IPS-18c (cell line): Measurements from ENCODE around the gene ANAPC1.
"Not testable (repeated sequence)": the region's sequence is repeated elsewhere in the genome, so short reads cannot be mapped to it uniquely, and the experiment has no call there.

ENCODE experiments used
- H3K4me3 ChIP-seq: 2 replicates; pipeline ENCODE4 v1.7.0; 2013; ENCODE audit warnings: low read depth, mild to moderate bottlenecking, low read length, moderate library complexity; ENCODE audit not compliant: insufficient read depth
- H3K9me3 ChIP-seq: one replicate; pipeline ENCODE4 v1.6.1; 2013; ENCODE audit warnings: mild to moderate bottlenecking, low read length, moderate library complexity; ENCODE audit not compliant: control insufficient read depth, insufficient read depth

ANAPC1 gene

DNA sequence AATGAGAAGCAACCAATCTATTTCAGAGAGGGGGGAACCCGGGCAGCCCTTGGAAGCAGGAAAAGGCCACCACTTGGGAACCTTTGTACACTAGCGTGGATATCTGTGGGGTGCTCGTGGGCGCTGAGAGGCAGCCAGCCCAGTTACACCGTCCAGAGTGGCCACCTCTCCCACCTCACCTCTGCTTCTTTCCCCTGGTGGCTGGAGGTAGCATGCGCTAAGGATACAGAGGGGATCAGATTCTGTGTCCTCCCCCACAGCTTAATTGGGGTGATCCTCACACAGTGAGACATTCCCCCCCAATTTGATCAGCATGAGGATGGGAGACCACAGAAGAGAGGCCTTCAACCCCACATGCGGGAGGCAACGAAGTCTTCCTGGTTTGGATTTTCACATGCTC, 117.7 kb downstream of the ANAPC1 start:
- not testable (repeated sequence) for H3K4me3 ChIP-seq, H3K9me3 ChIP-seq

DNA sequence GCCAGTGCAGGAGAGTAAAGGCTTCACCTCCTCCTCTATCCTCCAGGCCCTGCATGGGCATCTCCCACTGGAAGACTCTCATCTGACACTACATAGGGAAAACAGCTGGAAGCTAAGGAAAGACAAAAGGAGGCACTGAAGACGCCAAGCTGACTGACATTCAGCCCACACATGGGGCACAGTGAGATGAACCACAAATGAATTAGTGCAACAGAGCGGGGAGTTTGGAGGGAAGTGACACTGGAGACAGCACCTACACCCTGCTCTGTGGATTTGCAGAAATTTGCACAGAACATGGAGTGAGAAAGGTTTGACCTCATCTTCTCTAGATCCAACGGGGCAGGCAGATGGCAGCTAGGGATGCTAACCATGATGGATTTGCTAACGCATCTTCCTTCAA, 119.8 kb downstream of the ANAPC1 start:
- not testable (repeated sequence) for H3K9me3 ChIP-seq, H3K4me3 ChIP-seq

- H3K9me3 ChIP-seq, H3K4me3 ChIP-seq: not testable (repeated sequence)
These were observed 123.2 kb downstream of the ANAPC1 start for GRCh38 chr2:111760697-111761284.

GRCh38 chr2:111752533-111752932, 131.5 kb downstream of the ANAPC1 start:
- H3K9me3 ChIP-seq, H3K4me3 ChIP-seq: not testable (repeated sequence)

DNA sequence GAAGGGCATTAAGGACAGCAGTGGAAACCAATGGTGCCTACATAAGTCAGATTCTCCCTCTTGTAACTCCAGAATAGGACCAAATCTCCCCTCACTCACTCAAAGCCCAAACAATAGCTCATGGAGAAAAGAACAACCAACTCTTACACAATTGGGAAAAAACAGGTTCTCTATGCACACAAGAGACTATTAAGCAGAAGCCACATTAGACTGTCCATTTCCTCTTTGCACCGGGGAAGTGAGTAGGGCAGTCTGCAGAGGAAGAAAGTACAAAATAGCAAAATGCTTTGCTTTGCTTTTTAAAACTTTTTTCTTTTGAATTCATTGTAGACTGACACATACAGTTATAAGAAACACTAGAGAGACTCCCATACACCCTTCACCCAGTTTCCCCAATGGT, 133.4 kb downstream of the ANAPC1 start:
- H3K4me3 ChIP-seq, H3K9me3 ChIP-seq: not testable (repeated sequence)

DNA sequence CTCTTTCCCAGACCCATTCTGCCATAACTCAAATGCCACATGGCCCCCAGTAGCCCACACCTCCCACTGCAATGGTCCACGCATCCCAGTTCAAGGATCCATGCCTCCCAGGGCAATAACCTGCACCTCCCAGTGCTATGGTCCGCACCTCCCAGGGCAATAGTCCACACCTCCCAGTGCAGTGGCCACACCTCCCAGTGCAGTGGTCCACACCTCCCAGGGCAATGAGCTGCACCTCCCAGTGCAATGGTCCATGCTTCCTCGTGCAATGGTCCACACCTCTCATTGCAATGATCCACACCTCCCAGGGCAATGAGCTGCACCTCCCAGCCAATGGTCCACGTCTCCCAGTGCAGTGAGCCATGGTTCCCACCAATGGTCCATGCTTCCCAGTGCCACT, 135.6 kb downstream of the ANAPC1 start:
- not testable (repeated sequence) for H3K4me3 ChIP-seq

GRCh38 chr2:111747410-111748115, 136.4 kb downstream of the ANAPC1 start:
- H3K4me3 ChIP-seq, H3K9me3 ChIP-seq: not testable (repeated sequence)

More for the DNA sequence above, 135.6 kb downstream of the ANAPC1 start:
- not testable (repeated sequence) for H3K9me3 ChIP-seq

DNA sequence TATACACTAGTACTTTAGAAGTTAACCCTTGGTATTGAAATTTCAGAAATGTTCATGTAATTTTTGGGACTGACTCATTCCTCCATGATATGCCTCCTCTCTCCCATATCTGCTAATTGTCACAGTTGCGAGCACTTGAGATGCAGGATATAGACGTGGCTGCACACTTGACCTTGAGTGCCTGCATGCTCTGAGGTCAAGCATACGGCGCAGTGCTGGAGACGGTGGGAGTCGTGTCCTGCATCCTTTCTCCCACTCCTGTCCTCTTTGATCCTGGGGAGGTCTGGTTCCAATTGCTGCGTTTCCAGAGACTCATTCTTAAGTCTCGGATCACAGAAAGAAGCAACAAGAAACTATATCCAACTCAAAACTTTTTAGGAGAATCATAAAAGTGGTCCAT, 139.2 kb downstream of the ANAPC1 start:
- not testable (repeated sequence) for H3K4me3 ChIP-seq

GRCh38 chr2:111741517-111741916, 142.5 kb downstream of the ANAPC1 start:
- not testable (repeated sequence) for H3K4me3 ChIP-seq, H3K9me3 ChIP-seq

More for the DNA sequence above, 139.2 kb downstream of the ANAPC1 start:
- H3K9me3 ChIP-seq: not testable (repeated sequence)

DNA sequence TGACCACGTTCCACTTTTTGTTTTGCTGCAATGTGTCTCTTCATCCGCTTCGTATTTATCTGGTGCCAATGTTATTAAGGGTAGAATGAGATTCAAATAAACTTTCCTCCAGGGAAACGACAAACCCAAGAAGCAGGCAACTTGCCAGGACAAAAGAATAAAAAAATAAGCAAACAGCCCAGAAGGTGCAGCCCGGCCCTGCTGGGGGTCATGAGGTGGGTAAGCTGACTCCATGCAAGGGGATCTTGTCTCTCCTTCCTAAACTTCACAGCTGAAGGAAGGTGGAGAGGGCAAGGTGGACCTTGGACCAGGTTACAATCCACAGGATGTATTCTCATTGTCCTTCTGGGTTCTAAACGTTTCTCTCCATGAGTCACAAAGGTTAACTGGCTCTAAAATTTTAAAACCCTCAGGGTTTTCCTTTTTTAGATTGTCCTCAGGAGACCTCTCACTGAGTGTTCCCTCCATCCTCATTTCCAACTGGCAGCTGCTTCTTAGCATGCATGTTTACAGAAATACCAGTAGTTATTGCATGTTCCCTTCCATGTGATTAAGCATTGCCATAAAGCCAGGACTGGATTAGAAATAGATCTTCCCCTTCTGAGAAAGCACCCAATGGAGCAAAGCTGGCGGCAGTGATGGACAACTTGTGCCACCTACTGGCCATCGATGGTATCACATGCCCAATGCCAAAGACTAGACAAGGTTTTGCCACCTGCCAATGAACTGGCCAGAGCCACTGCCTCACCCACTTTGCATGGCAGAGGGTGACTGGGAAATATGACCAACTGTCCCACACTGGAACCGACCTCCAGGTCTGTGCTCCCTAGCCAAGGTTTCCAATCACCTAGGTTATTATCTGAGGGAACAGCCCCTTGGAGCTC, 147.9 kb downstream of the ANAPC1 start:
- not testable (repeated sequence) for H3K4me3 ChIP-seq, H3K9me3 ChIP-seq

- H3K9me3 ChIP-seq, H3K4me3 ChIP-seq: not testable (repeated sequence)
These were observed 148.6 kb downstream of the ANAPC1 start for GRCh38 chr2:111735420-111735819.

DNA sequence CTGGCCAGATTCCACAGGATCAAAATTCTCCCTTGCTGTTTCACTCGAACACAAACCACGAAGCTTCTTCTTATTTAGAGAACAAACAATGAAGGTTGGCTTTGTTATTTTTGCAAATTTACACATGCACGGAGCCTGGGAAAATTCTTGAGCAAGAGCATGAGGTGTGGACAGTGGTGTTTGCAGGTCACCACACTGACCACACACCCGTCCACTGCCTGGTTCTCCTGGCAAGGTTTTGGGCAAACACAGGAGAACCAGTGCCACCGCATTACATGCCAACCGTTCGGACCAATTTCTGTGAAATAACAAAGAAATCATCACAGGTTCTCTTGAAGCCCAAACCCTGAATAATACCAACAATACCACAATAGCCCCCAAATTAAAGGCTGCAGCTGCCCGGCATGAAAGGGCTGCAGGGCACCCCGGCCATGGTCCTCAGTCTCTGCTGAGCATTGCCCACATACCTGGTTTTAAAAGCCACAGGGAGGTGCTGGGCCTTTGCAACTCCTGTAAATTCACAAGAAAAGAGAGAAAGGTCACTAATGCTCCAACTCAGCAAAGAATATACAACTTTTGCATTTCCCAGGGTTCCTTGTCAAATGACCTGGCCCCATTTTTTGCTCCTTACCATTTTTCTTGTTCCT, 154.1 kb downstream of the ANAPC1 start:
- not testable (repeated sequence) for H3K4me3 ChIP-seq, H3K9me3 ChIP-seq

DNA sequence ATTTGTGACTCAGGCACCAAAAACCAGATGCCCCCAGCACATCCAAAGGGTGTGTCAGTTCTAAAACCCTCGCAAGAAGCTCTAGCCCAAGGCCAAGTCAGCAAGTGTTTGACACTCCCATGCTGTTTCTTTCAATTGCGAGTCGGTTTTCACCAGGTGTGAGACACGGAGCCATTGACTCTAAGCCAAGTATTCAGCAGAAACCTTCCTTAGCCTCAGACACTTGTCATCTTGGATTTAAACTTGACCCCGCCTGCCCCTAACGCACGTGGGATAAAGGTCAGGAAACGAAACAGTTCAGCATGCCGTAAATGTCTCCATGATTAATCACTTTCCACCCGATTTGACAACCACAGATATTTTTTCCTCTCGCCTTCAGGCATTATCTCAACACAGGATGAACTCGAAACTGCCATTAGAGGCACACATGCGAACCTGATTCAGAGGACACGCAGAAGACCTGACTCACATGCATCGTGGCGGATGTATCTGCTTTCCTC, 156.3 kb downstream of the ANAPC1 start:
- not testable (repeated sequence) for H3K9me3 ChIP-seq, H3K4me3 ChIP-seq

- H3K9me3 ChIP-seq, H3K4me3 ChIP-seq: not testable (repeated sequence)
These were observed 158.3 kb downstream of the ANAPC1 start for GRCh38 chr2:111725742-111726141.

GRCh38 chr2:111719610-111720009, 164.4 kb downstream of the ANAPC1 start:
- not testable (repeated sequence) for H3K4me3 ChIP-seq, H3K9me3 ChIP-seq
